HAP-1 (cell line): ENCODE measurements around the gene GOLGA6C.
A peak's percentile ranks its signal among the peaks of the same experiment; 100 is the strongest.
"Not testable (repeated sequence)": the region's sequence is repeated elsewhere in the genome, so short reads cannot be mapped to it uniquely, and the experiment has no call there.

Experiments
- DNase-seq, 2 experiments: peaks; one replicate each; pipeline ENCODE4 v3.0.0-alpha.2; 2016 to 2020; ENCODE audit warnings: low spot score in 2 of 2
- H3K27me3 ChIP-seq: fragments of 250-450 bp; sonication (Bioruptor Pico); 2 replicates; pipeline ENCODE4 v1.5.1; 2020; ENCODE audit warnings: low read depth, mild to moderate bottlenecking, moderate library complexity
- H3K36me3 ChIP-seq: fragments of 250-450 bp; sonication (Bioruptor Pico); replicated peaks from 2 replicates; pipeline ENCODE4 v1.5.1; 2020; ENCODE audit warnings: mild to moderate bottlenecking
- H3K4me1 ChIP-seq: fragments of 250-450 bp; sonication (Bioruptor Pico); 2 replicates; pipeline ENCODE4 v1.5.1; 2020; ENCODE audit warnings: mild to moderate bottlenecking
- H3K4me3 ChIP-seq: fragments of 250-450 bp; sonication (Bioruptor Pico); 2 replicates; pipeline ENCODE4 v1.5.1; 2020; ENCODE audit warnings: mild to moderate bottlenecking, moderate library complexity
- H3K9me3 ChIP-seq: fragments of 250-450 bp; sonication (Bioruptor Pico); 2 replicates; pipeline ENCODE4 v1.5.1; 2020; ENCODE audit warnings: mild to moderate bottlenecking, moderate library complexity
- in situ Hi-C: fragments of 300-500 bp; cut with MboI; formaldehyde crosslinking; loops from 3 replicates; pipeline ENCODE4 v1.14.3; 2020; ENCODE audit warnings: low sequenced_read_pairs, inconsistent platforms, mixed read lengths

Gene GOLGA6C

DNA sequence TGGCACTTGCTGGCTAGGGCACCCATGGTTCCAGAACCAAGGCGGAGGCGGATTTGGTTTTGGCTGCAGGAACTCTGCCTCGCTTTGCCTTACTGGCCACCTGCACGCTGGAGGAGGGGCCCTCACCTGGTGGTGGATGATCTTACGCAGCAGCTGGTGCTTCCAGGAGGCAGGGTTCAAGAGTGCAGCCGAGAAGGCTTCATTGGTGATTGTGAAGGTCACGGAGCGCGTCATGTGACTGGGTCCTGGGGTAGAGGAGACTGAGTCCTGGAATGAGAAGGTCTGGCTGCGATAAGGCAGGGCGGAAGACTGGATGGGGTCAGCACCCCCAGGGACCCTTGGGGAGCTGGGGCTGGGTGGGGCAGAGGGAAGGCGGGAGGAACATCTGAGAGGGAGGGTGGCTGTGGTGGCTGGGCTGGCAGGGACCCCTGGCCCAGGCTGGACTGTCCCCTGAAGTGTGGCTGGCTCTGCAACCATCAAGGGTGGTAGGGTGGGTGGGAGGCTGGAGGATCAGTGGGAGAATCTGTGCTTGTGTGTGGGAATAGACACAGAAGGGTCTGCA, 25.8 kb upstream of the GOLGA6C start:
- Histone ChIP-seq H3K9me3 (no peaks in the 10 kb centered on the region; the same call in 1 of the 2 replicates), H3K4me3 (no peak overlapping the region), H3K36me3 (no peaks in the 10 kb centered on the region), H3K4me1 (no peaks in the 10 kb centered on the region), H3K27me3 (peaks cover 59% of the 10 kb centered on the region)
- in situ Hi-C loops: loop anchor here (5.0 kb wide), 1 partner anchor 85 kb away; no protein-coding TSS in a partner anchor
- DNase-seq: no peak

DNA sequence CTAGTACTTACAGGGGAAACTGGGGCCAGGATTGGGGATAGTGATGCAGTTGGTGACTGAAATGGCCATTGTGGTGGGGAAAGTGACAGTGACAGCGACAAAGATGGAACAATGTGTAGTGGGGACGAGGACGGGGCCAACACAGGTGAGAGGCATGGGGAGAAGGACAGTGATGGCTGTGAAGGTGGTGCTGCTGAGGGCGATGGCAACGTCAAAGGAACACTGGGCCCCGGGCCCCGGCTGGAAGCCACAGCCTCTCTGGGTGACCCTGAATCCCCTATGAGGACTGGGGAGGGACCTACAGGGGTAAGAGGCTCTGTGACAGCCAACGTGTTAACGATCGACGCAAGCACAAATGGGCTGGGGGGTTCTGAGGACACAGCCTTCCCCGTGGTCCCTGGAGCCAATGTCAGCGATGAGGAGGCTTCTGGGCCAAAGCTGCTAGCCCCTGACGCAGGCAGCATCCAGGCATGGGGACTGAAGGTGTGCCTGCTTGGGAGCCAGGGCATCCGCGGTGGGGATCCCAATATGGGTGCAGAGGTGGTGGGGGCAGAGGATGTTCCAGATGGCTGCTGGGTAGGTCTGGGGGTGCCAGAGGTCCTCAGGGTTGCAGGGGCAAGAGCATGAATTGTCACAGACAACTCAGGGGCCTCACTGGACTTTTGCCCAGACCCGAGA, 25.2 kb upstream of the GOLGA6C start:
- Histone ChIP-seq H3K4me3 (no peak overlapping the region), H3K27me3 (peaks cover 54% of the 10 kb centered on the region), H3K9me3 (no peaks in the 10 kb centered on the region; the same call in 1 of the 2 replicates), H3K36me3 (no peaks in the 10 kb centered on the region), H3K4me1 (no peaks in the 10 kb centered on the region)
- in situ Hi-C loops: loop anchor here (5.0 kb wide), 1 partner anchor 84 kb away; no protein-coding TSS in a partner anchor
- DNase-seq: no peak

DNA sequence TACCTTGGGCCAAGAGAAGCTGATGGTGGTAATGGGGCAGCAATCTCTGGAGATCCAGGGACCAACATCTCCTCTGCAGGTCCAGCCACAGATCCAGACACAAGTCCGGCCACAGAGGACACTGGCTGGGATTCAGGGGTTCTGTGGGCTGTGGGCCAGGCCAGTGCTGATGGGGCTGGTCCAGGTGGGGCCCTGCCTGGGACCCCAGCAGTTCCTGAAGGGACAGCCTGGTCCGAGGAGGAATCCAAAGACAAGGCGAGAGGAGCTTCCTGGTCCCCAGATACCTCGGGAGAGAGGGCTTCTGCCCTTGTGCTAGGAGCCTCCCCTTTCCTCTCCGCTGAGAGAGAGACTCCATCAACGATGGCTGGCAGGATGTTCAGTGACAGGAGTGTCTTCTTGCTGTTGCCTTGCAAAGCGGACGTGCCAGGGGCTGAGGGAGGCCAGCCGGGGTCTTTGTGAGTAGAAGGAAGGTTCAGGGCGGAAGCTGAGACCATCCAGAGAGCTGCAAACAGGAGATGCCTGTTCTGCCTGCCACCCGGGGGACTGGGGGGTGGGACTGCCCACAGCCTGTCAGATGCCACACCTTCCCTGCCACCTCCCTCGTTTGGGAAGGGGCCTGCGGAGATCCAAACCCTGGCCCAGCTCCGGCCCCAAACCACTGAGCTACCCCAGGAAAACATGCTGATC, 24.5 kb upstream of the GOLGA6C start:
- Histone ChIP-seq H3K27me3 (peaks cover 53% of the 10 kb centered on the region), H3K4me3 (no peak overlapping the region), H3K4me1 (no peaks in the 10 kb centered on the region), H3K9me3 (no peaks in the 10 kb centered on the region; the same call in 1 of the 2 replicates), H3K36me3 (no peaks in the 10 kb centered on the region)
- in situ Hi-C loops: loop anchor here (5.0 kb wide), 1 partner anchor 84 kb away; no protein-coding TSS in a partner anchor
- DNase-seq: no peak

DNA sequence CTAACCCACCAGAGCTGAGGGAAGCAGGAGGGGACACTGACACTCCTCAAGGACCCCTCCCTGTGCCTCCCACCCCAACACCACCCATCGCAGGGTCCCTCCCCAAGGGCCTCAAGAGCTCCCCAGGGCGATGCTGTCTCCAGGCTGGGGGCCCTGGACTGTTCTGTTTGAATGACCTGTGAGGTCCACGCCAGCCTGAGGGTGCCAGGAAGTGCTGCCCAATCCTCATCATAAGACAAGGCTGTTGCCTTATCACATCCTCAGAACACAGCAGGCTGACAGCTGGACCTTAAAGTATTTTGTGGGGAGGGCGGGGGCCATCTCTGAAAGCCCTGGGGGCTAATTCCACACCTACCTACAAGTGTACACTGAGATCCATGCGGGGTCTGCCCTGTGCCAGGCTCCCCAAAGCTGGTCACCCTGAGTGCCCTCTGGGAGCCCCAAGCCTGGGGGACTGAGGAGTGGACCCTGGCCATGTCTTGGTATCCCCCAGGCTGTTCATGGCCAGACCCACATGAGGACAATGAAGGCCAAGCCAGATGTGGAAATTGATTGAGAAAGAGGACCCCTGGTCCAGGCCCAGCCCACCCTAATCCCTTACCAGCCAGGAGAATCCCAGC, 23.8 kb upstream of the GOLGA6C start:
- H3K4me1 ChIP-seq: no peaks in the 10 kb centered on the region
- H3K9me3 ChIP-seq: no peaks in the 10 kb centered on the region; the same call in 1 of the 2 replicates
- DNase-seq: no peak
- in situ Hi-C loops: loop anchor here (5.0 kb wide), 1 partner anchor 83 kb away; no protein-coding TSS in a partner anchor
- H3K27me3 ChIP-seq: peaks cover 53% of the 10 kb centered on the region
- no peak overlapping the region for H3K4me3 ChIP-seq
- no peaks in the 10 kb centered on the region for H3K36me3 ChIP-seq

DNA sequence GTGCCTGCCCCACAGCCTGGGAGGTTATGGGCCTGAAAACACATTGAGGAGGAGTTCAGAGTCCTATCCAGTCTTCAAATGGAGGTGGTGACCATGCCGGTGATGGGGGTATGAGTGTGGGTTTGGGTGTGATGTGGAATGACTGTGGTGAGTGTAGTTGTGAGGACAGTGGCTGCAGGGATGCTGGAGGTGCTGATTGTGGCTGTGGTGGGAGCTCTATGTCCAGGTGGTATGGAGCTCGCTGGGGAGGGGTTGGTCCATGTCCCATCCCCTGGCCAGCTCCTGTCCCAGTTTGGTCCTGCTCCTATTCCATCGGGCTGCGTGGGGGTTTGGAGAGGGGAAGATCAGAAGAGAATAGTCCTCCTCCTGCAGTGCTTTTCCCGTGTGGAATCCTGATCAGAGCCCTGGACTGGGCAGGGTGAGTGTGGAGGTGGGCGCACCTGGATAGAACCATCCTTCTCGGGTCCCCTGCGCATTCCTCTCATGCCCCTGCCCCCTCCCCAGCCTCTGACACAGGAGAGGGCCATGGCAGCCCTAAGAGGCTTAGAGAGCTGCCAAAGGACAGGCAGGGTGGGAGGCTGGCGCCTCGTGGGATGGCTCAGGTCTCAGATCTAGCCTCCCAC, 23.0 kb upstream of the GOLGA6C start:
- in situ Hi-C loops: no loop called here
- Histone ChIP-seq H3K27me3 (peaks cover 53% of the 10 kb centered on the region), H3K36me3 (no peaks in the 10 kb centered on the region), H3K9me3 (no peaks in the 10 kb centered on the region; the same call in 1 of the 2 replicates), H3K4me3 (no peak overlapping the region), H3K4me1 (no peaks in the 10 kb centered on the region)
- DNase-seq: no peak

DNA sequence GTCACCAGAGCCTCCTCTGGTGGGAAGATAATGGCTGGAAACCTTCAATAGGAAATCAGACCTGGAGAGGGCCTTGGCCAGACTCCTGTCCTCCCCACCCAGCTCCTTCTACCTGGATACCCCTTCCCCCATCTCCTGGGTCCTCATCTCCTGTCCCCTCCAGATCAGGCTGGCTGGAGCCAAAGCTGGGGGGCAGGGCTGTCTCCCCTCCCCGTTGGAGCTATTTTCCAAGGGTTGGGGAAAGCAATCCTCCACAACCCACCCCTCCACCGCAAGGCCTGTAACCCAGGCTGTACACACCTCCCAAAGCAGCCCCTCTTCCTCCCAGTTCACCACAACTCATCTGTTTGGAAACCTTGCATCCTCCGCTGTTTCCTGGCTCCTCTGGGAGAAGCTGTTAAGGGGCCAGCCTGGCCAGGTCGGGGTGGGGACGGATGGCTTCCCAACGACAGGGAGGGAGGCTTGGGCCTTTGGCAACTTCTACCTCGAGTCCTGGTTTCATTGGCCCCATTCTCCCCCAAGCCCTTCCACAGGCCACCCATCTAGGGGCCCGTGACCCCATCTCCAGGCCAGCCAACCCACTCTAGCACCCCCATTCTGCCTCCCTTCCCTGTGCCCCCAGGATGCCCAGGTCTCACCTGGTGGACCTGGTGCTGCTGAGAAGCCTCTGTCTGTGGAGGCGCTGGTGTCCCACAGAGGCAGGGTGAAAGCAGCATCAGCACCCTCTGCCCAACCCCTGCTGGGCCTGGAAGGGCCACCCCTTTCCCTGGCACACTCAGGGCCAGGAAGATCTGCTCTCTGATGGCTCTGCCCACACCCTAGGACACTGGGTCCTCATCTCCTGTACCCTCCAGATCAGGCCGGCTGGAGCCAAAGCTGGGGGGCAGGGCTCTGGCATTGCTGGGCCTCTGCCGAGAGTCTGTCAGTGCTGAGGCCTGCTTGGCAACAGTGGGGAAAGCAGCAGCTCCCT, 22.1 kb upstream of the GOLGA6C start:
- H3K36me3 ChIP-seq: no peaks in the 10 kb centered on the region
- in situ Hi-C loops: no loop called here
- no peak for DNase-seq
- no peaks in the 10 kb centered on the region; the same call in 1 of the 2 replicates for H3K9me3 ChIP-seq
- H3K27me3 ChIP-seq: peaks cover 55% of the 10 kb centered on the region
- no peak overlapping the region for H3K4me3 ChIP-seq
- H3K4me1 ChIP-seq: no peaks in the 10 kb centered on the region

DNA sequence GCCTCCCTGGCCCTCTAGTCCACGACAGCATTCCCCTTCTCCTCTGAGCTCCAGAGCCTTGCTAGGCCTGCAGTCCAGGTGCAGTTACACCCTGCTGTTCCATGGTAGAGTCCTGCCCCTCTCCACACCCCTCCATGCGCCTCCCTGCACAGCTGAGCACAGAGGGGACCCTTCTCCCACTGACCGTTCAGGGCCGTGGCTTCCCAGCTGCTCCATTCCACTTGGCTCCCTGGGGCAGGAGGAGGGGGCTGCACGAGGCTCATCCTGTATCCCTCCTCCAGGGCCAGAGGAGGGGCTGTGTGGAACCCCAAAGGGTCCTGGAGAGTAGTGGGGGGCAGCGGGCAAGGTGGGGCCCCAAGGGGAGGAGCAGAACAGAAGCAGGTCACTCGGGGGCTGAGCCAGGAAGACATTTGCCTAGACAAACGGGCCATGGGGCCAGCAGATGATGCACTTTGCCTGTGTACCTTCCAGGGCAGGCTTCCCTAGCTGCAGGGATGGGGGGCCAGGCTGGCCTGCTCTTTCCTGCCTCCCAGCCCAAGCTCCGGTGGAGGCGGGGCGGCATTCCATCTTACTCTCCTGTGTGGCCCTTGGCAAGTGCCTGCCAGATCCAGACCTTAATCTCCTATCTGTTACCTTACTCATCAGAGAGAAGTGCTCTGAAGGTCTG, 20.7 kb upstream of the GOLGA6C start:
- H3K4me3 ChIP-seq: no peak overlapping the region
- H3K9me3 ChIP-seq: no peaks in the 10 kb centered on the region
- no peaks in the 10 kb centered on the region for H3K36me3 ChIP-seq
- in situ Hi-C loops: no loop called here
- peak in 1 of 2 experiments; percentile 8 for DNase-seq
- H3K27me3 ChIP-seq: peaks cover 46% of the 10 kb centered on the region
- H3K4me1 ChIP-seq: no peaks in the 10 kb centered on the region

DNA sequence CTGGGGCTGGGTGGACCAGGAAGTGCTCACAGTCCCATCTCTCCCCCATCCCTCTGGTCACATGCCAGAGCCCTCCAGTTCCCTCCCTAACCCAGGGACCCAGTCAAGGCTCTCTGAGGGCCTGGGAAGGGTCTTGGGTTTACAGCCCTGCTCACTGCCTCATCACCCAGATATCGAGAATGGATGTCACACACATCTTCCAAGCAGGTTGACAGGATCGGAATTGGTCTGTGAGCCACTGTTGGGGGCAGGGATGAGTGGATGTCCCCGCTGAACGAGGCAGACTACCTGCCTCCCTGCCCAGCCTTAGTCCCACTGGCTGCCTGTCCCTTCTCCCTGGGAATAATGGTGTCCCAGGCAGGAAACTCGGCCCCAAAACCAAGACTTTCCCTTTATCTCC, 20.0 kb upstream of the GOLGA6C start:
- peak in 1 of 2 experiments; percentile 8 for DNase-seq
- Histone ChIP-seq H3K36me3 (no peaks in the 10 kb centered on the region), H3K27me3 (peaks cover 39% of the 10 kb centered on the region), H3K4me1 (no peaks in the 10 kb centered on the region), H3K9me3 (no peaks in the 10 kb centered on the region), H3K4me3 (no peak overlapping the region)
- in situ Hi-C loops: no loop called here

DNA sequence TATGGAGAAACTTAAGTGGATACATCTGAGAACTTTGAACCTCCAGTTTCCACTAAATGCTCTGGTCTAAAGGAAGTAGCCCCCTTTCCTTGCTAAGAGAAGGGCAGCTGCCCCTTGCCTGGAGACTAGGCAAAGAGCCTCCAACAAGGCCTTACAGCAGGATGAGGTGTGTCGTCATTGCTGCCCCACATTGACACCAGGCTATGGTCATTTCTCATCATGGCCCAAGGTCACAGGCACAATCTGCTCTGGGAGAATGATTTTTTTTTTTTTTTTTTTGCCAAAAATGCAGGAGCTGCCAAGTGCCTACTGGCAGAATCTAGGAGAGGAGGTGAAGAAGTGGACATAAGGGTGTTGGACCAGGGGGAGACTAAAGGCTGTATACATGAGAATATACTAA, 12.4 kb upstream of the GOLGA6C start:
- H3K36me3 ChIP-seq, DNase-seq, in situ Hi-C loops, H3K4me1 ChIP-seq, H3K9me3 ChIP-seq, H3K4me3 ChIP-seq: not testable (repeated sequence)
- peaks cover 46% of the 10 kb centered on the region for H3K27me3 ChIP-seq

DNA sequence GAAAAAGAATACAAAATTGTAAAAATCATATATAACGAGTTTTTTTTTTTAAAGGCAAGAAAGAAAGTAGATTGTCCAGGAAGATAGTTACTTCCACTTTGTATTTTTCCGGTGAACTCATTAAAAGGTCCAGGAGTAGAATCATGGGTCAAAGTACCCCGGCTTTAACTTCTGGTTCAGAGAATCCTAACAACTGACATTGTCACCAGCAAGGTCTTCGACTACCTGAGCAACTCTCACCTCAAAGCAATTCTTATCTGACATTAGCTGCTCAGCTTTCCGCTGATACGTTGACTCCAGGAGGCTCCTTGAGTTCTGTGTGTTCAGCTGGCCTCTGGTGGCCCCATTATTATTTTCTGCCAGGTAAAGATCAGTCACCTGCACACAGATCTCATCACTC, 9.1 kb upstream of the GOLGA6C start:
- H3K36me3 ChIP-seq, DNase-seq, H3K4me1 ChIP-seq, in situ Hi-C loops, H3K4me3 ChIP-seq, H3K9me3 ChIP-seq: not testable (repeated sequence)
- peaks cover 63% of the 10 kb centered on the region for H3K27me3 ChIP-seq

DNA sequence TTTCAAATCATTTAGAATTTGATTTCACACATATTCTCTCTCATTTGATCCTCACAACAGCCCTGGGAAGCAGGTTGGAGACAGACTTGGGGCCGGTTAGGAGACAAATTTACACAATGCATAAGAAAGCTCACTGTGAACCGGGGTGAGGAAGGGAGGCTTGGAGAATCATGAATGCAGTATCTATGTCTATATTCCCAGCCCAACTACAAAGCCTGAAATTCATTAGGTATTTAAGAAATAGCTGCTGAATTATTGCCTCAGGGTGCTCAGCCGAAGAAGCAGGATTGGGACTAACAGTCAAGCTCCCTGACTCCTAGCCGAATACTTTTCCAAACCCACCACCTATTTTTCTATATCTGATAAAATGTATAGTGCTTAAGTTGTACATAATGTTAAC, 8.4 kb upstream of the GOLGA6C start:
- no peaks in the 10 kb centered on the region for H3K9me3 ChIP-seq
- in situ Hi-C loops: no loop called here
- no peaks in the 10 kb centered on the region for H3K4me1 ChIP-seq
- DNase-seq: no peak
- no peak overlapping the region for H3K4me3 ChIP-seq
- no peaks in the 10 kb centered on the region for H3K36me3 ChIP-seq
- peaks cover 62% of the 10 kb centered on the region for H3K27me3 ChIP-seq

DNA sequence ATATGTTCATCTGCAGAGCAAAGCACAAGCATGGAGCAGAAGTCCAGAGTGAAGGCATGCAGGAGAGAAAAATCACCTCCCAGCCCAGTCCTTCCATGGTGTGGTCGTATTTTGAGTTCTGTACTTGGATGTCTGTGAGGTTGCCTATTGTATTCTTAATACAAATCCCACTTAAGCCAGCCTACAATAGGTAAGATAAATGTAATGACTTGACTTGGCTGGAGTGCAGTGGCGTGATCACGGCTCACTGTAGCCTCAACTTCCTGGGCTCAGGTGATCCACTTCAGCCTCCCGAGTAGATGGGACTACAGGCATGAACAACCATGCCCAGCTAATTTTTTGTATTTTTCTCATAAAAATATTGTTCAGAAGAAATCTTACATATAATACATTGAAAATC, 6.8 kb upstream of the GOLGA6C start:
- H3K27me3 ChIP-seq: peaks cover 62% of the 10 kb centered on the region
- H3K4me1 ChIP-seq, H3K4me3 ChIP-seq, H3K9me3 ChIP-seq, in situ Hi-C loops, H3K36me3 ChIP-seq, DNase-seq: not testable (repeated sequence)
